Hematopoietic multipotent progenitor cell treated with erythropoietin and hydrocortisone succinate and interleukin-3 and kit ligand, for 17 days (in vitro differentiated cells): ENCODE measurements around the gene DEDD2.

Source experiments
- DNase-seq: peaks from one replicate; pipeline ENCODE4 v3.0.0-alpha.2; 2015; ENCODE audit warnings: low spot score

Gene DEDD2

GRCh38 chr19:42198676-42199439 lies 18.6 kb downstream of the DEDD2 start:
- DNase-seq: no peak

- no peak for DNase-seq
These were observed 20.1 kb downstream of the DEDD2 start for GRCh38 chr19:42197375-42197817.

GRCh38 chr19:42196011-42197001 lies 21.2 kb downstream of the DEDD2 start:
- DNase-seq: no peak

GRCh38 chr19:42193706-42194105 lies 23.8 kb downstream of the DEDD2 start:
- no peak for DNase-seq

- DNase-seq: no peak
These were observed 24.2 kb downstream of the DEDD2 start for GRCh38 chr19:42193294-42193693.

GRCh38 chr19:42191855-42192254 lies 25.6 kb downstream of the DEDD2 start:
- peak; percentile 49 for DNase-seq

GRCh38 chr19:42191330-42191729 lies 26.1 kb downstream of the DEDD2 start:
- no peak for DNase-seq

GRCh38 chr19:42189133-42189532 lies 28.3 kb downstream of the DEDD2 start:
- no peak for DNase-seq

GRCh38 chr19:42188665-42189064 lies 28.8 kb downstream of the DEDD2 start:
- no peak for DNase-seq

GRCh38 chr19:42185277-42185676 lies 32.2 kb downstream of the DEDD2 start:
- no peak for DNase-seq

- peak; percentile 86 for DNase-seq
These were observed 33.0 kb downstream of the DEDD2 start for GRCh38 chr19:42184401-42184861.

GRCh38 chr19:42178791-42179674 lies 38.4 kb downstream of the DEDD2 start:
- DNase-seq: no peak

- no peak for DNase-seq
These were observed 39.8 kb downstream of the DEDD2 start for GRCh38 chr19:42177686-42178019.

- no peak for DNase-seq
These were observed 40.3 kb downstream of the DEDD2 start for GRCh38 chr19:42176990-42177685.

GRCh38 chr19:42176649-42176989 lies 40.9 kb downstream of the DEDD2 start:
- no peak for DNase-seq

GRCh38 chr19:42175952-42176648 lies 41.4 kb downstream of the DEDD2 start:
- no peak for DNase-seq

- no peak for DNase-seq
These were observed 42.3 kb downstream of the DEDD2 start for GRCh38 chr19:42174958-42175734.

GRCh38 chr19:42174188-42174587 lies 43.3 kb downstream of the DEDD2 start:
- DNase-seq: no peak

- DNase-seq: no peak
These were observed 43.8 kb downstream of the DEDD2 start for GRCh38 chr19:42173695-42174094.

GRCh38 chr19:42172261-42172660 lies 45.2 kb downstream of the DEDD2 start:
- no peak for DNase-seq
